Nephron (organoid): ENCODE measurements around the gene PARD3.
A peak's percentile ranks its signal among the peaks of the same experiment; 100 is the strongest.

Experiments
- H3K27ac Mint-ChIP-seq, 3 experiments: 2 replicates each; pipeline ENCODE4 v1.8.0; 2020; ENCODE audit warnings: mixed read lengths in 3 of 3, mild to moderate bottlenecking in 2 of 3, moderate library complexity in 1 of 3
- H3K27me3 Mint-ChIP-seq: 2 replicates; pipeline ENCODE4 v1.8.0; 2021; ENCODE audit warnings: low read depth, mild to moderate bottlenecking, moderate library complexity, mixed read lengths
- H3K36me3 Mint-ChIP-seq: 2 replicates; pipeline ENCODE4 v1.8.0; 2020; ENCODE audit warnings: low read depth, mixed read lengths
- H3K4me1 Mint-ChIP-seq: 2 replicates; pipeline ENCODE4 v1.8.0; 2020; ENCODE audit warnings: mixed read lengths
- H3K4me3 Mint-ChIP-seq, 3 experiments: 2 replicates each; pipeline ENCODE4 v1.8.0; 2020; ENCODE audit warnings: mild to moderate bottlenecking in 3 of 3, mixed read lengths in 3 of 3, moderate library complexity in 2 of 3
- H3K9me3 Mint-ChIP-seq: 2 replicates; pipeline ENCODE4 v1.8.0; 2020; ENCODE audit warnings: mixed read lengths
- TF ChIP-seq, protein P1 (sequence below), 3 experiments: fragments of 200-600 bp; sonication (generic); IDR thresholded peaks; one replicate each; pipeline ENCODE4 v1.5.0; 2021; ENCODE audit warnings: antibody characterized with exemption in 3 of 3; ENCODE audit not compliant: unreplicated experiment in 3 of 3

The PARD3 gene

DNA sequence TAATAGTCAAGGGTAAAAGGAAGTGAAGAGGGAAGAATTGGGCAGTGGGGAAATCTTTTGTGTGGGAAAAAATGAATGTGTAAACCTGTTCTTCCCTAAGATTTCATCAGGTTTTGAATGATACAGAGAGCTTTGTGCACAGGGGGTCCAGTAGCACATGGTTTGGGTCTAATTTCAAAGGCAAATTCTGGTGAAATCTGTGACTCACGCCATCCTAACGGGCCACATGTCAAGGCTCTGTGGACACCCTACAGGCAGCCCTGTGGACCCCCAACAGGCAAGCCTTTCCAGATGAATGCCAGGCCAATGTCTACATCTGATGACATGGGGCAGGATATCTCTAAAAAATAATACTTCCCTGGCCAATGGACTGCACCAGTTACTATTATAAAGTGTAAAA lies 309.8 kb downstream of the PARD3 start:
- no peaks in the 10 kb centered on the region for H3K27me3 Mint-ChIP-seq
- peaks cover 4% of the 10 kb centered on the region for H3K36me3 Mint-ChIP-seq
- no peak overlapping the region for H3K27ac Mint-ChIP-seq
- no peaks in the 10 kb centered on the region for H3K9me3 Mint-ChIP-seq
- H3K4me1 Mint-ChIP-seq, result no peaks in the 10 kb centered on the region
- TF ChIP-seq, protein P1, sequence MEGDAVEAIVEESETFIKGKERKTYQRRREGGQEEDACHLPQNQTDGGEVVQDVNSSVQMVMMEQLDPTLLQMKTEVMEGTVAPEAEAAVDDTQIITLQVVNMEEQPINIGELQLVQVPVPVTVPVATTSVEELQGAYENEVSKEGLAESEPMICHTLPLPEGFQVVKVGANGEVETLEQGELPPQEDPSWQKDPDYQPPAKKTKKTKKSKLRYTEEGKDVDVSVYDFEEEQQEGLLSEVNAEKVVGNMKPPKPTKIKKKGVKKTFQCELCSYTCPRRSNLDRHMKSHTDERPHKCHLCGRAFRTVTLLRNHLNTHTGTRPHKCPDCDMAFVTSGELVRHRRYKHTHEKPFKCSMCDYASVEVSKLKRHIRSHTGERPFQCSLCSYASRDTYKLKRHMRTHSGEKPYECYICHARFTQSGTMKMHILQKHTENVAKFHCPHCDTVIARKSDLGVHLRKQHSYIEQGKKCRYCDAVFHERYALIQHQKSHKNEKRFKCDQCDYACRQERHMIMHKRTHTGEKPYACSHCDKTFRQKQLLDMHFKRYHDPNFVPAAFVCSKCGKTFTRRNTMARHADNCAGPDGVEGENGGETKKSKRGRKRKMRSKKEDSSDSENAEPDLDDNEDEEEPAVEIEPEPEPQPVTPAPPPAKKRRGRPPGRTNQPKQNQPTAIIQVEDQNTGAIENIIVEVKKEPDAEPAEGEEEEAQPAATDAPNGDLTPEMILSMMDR (IDR thresholded peaks at IDR 0.05; ENCODE audit: unreplicated experiment in 3 of 3), result no peak
- H3K4me3 Mint-ChIP-seq, result no peak overlapping the region

DNA sequence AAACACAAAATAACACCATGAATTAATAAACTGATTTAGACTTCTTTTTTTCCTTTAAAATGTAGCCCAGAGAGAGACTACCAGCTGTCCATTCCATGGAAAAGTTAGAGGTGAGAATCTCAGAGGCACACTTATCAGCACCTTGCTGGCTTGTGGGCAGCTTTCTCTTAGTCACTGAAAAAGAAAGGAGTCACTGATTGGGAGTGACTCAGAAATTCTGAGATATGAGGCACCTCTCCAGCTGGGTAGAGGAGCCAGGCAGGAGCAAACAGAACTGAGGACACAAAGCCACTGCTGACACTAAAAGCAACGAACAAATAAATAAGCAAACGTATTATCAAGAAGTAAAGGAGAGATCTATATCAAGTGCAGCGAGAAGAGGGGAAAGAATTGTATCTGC lies 310.6 kb downstream of the PARD3 start:
- no peaks in the 10 kb centered on the region for H3K9me3 Mint-ChIP-seq
- H3K27me3 Mint-ChIP-seq, result no peaks in the 10 kb centered on the region
- H3K4me3 Mint-ChIP-seq, result no peak overlapping the region
- peaks cover 7% of the 10 kb centered on the region for H3K36me3 Mint-ChIP-seq
- TF ChIP-seq, protein P1 (IDR thresholded peaks at IDR 0.05; ENCODE audit: unreplicated experiment in 3 of 3), result no peak
- peaks cover 5% of the 10 kb centered on the region for H3K4me1 Mint-ChIP-seq
- peak overlapping the region in 1 of 3 experiments; percentile 10 for H3K27ac Mint-ChIP-seq

DNA sequence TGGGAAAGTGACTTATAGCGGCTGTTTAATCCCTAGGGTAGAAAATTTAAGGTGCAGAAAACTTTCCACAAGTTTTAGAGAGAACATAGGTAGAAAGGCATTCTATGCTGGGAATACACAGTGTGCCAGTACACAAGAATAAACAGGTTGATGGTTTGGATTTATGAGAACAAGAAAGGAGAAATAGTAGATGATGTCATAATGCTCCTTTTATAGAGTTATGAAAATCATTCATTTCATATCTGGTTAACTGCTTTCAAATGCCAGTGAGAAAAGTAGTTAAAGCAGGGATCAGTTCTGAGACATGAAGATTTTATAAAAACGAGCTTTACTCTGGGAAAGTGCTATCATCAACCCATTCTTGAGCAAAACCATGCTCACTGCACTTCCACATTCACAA lies 311.4 kb downstream of the PARD3 start:
- H3K27me3 Mint-ChIP-seq, result no peaks in the 10 kb centered on the region
- peaks cover 5% of the 10 kb centered on the region for H3K4me1 Mint-ChIP-seq
- no peaks in the 10 kb centered on the region for H3K9me3 Mint-ChIP-seq
- TF ChIP-seq, protein P1 (IDR thresholded peaks at IDR 0.05; ENCODE audit: unreplicated experiment in 3 of 3), result no peak
- H3K27ac Mint-ChIP-seq, result no peak overlapping the region
- H3K36me3 Mint-ChIP-seq, result peaks cover 7% of the 10 kb centered on the region
- no peak overlapping the region for H3K4me3 Mint-ChIP-seq

DNA sequence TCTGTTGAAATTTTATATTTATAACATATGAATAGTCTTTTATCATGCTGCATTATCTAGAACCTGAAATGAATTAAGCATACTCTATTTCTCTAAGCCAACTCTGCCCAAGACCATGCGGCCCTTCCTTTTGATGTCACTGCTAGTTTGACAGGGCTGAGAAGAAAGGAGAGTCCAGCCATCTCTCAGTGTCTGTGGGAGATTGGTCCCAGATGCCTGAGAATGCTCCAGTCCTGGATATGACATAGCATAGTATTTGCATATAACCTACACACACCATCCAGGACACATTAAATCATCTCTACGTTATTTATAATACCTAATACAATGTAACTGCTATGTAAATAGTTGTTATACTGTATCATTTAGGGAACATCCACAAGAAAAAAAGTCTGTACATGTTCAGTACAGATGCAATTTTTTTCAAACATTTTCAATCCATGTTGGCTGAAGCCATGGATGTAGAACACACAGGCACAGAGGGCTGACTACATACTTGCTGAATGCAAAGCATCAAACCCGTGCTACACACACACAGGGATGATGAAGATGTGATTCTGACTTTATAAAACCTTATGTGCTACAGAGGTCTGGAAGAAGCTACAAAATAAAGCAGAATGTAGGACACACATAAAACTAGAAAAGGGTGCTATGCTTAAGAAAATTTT lies 315.4 kb downstream of the PARD3 start:
- H3K4me3 Mint-ChIP-seq, result no peak overlapping the region
- H3K9me3 Mint-ChIP-seq, result no peaks in the 10 kb centered on the region
- peaks cover 11% of the 10 kb centered on the region for H3K4me1 Mint-ChIP-seq
- TF ChIP-seq, protein P1 (IDR thresholded peaks at IDR 0.05; ENCODE audit: unreplicated experiment in 3 of 3), result no peak
- peaks cover 7% of the 10 kb centered on the region for H3K36me3 Mint-ChIP-seq
- peak overlapping the region in 2 of 3 experiments; percentile 33 to 52 for H3K27ac Mint-ChIP-seq
- H3K27me3 Mint-ChIP-seq, result no peaks in the 10 kb centered on the region

DNA sequence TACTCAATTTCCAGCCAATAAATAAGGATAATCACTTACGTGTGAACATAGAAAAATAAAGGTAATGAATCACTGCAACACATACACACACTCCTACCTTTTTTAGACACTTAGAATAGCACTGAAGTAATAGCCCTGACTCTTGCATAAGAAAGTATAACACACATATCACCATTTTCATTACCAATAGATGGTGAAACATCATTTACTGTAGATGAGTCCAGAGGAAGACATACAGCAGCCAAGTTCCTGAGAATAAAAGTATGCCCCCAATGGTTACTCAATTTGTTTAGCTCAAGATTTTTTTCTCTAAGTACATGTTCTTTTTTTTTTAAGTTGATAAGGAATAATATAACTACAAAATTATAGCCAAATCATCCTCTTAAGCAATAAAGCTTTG lies 316.3 kb downstream of the PARD3 start:
- TF ChIP-seq, protein P1 (IDR thresholded peaks at IDR 0.05; ENCODE audit: unreplicated experiment in 3 of 3), result no peak
- H3K27me3 Mint-ChIP-seq, result no peaks in the 10 kb centered on the region

DNA sequence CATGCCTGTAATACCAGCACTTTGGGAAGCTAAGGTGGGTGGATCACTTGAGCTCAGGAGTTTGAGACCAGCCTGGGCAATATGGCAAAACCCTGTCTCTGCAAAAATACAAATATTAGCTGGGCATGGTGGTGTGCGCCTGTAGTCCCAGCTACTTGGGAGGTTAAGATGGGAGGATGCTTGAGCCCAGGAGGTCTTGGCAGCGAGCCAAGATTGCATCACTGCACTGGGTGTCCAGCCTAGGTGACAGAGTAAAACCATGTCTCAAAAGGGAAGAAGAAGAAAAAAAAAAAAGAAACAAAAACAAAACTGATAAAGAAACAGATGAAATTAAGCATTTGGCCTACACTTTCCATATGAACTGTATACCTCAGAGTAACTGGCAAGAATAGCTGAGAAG lies 319.2 kb downstream of the PARD3 start:
- H3K4me3 Mint-ChIP-seq, result no peak overlapping the region
- H3K27me3 Mint-ChIP-seq, result no peaks in the 10 kb centered on the region
- H3K27ac Mint-ChIP-seq, result peak overlapping the region in 1 of 3 experiments; percentile 36
- TF ChIP-seq, protein P1 (IDR thresholded peaks at IDR 0.05; ENCODE audit: unreplicated experiment in 3 of 3), result no peak
- H3K9me3 Mint-ChIP-seq, result no peaks in the 10 kb centered on the region
- H3K4me1 Mint-ChIP-seq, result peaks cover 11% of the 10 kb centered on the region
- peaks cover 8% of the 10 kb centered on the region for H3K36me3 Mint-ChIP-seq

More for the DNA sequence above, 316.3 kb downstream of the PARD3 start:
- H3K27ac Mint-ChIP-seq, result no peak overlapping the region
- H3K9me3 Mint-ChIP-seq, result no peaks in the 10 kb centered on the region
- H3K4me3 Mint-ChIP-seq, result no peak overlapping the region
- peaks cover 12% of the 10 kb centered on the region for H3K36me3 Mint-ChIP-seq
- H3K4me1 Mint-ChIP-seq, result peaks cover 11% of the 10 kb centered on the region
